RWPE1 (cell line): ENCODE measurements around the gene ANKRD34A.
A peak's percentile ranks its signal among the peaks of the same experiment; 100 is the strongest.

Experiments
- CTCF ChIA-PET: fragments of 350-600 bp; sonication (Branson Sonifier 250); formaldehyde crosslinking; extraction: SDS; loops from one replicate; lab custom pipeline; 2021; lab: Yijun Ruan, JAX
- POLR2A ChIA-PET: fragments of 400-600 bp; formaldehyde crosslinking; extraction: SDS; loops from one replicate; lab custom pipeline; 2020; ENCODE audit warnings: antibody characterized with exemption; ENCODE audit not compliant: low non-redundant PET; lab: Yijun Ruan, JAX
- DNase-seq: peaks from one replicate; pipeline ENCODE4 v3.0.0; 2012; ENCODE audit warnings: low spot score
- H3K27ac ChIP-seq: fragments of 450-650 bp; 2 replicates; pipeline ENCODE4 v1.5.1; 2017
- TF ChIP-seq, protein P1 (sequence below): fragments of 450-650 bp; conservative IDR thresholded peaks from 2 replicates; pipeline ENCODE4 v1.5.1; 2017; ENCODE audit warnings: low read depth, mild to moderate bottlenecking

Gene ANKRD34A

GRCh38 chr1:145979746-145980456 lies 15.5 kb upstream of the ANKRD34A start:
- no peak for DNase-seq
- peak overlapping the region; percentile 91 for H3K27ac ChIP-seq
- TF ChIP-seq, protein P1, sequence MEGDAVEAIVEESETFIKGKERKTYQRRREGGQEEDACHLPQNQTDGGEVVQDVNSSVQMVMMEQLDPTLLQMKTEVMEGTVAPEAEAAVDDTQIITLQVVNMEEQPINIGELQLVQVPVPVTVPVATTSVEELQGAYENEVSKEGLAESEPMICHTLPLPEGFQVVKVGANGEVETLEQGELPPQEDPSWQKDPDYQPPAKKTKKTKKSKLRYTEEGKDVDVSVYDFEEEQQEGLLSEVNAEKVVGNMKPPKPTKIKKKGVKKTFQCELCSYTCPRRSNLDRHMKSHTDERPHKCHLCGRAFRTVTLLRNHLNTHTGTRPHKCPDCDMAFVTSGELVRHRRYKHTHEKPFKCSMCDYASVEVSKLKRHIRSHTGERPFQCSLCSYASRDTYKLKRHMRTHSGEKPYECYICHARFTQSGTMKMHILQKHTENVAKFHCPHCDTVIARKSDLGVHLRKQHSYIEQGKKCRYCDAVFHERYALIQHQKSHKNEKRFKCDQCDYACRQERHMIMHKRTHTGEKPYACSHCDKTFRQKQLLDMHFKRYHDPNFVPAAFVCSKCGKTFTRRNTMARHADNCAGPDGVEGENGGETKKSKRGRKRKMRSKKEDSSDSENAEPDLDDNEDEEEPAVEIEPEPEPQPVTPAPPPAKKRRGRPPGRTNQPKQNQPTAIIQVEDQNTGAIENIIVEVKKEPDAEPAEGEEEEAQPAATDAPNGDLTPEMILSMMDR = no peak
- POLR2A ChIA-PET = no interaction called here
- CTCF ChIA-PET = interaction anchor here (0.6 to 5.6 kb wide), 4 partner anchors 23 to 135 kb away, joined by 3 to 54 read pairs (median 4); partner anchors contain the start of gene NUDT17

DNA sequence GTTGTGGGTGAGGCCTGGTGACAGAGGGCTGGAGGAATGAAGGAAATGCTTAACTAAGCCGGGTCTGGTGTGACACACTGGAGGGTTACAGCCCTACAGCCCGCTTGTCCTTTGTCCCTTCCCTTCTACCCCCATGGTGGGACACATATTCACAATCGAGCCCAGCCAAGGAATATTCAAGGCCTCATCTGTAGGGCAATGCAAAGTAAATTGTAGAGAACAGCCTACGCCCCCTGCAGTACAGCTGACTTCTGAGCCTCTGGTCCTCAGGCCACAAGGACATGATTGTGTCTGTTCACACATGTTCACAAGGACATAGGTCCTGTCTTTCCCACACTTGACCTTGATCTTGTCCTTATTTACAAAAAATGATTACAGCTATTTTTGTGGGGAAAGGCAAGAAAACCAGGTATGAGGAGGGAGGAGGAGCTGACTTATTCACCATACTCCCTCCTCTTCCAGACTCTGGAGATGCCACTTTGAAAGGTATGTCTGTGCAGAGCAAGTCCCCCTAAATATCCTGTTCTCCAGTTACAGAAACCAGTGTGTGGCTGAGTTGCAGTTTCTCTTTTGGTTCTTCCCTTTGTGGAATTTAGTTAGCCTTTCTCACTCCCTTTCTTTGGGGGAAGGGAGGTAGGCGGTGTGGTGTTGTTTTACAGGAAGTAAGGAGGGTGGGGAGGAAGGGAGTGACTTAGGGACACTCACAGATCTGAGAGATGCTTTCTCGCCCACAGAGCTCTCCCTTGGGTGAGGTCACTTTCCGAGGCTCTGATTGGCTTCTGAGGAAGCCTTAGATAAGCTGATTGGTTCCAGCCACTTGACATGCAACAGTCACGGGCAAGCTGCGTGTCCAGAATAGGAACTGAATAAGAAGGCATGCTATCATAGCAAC lies 14.7 kb upstream of the ANKRD34A start:
- H3K27ac ChIP-seq = peak overlapping the region; percentile 91
- TF ChIP-seq, protein P1 = no peak
- peak; percentile 96 for DNase-seq
- ChIA-PET CTCF (interaction anchor here (0.9 to 5.6 kb wide), 6 partner anchors 11 to 134 kb away, joined by 3 to 54 read pairs (median 6); partner anchors contain the start of gene NUDT17), POLR2A (interaction anchor here (0.9 kb wide), 1 partner anchor 22 kb away, joined by 4 read pairs; no protein-coding TSS in a partner anchor)

DNA sequence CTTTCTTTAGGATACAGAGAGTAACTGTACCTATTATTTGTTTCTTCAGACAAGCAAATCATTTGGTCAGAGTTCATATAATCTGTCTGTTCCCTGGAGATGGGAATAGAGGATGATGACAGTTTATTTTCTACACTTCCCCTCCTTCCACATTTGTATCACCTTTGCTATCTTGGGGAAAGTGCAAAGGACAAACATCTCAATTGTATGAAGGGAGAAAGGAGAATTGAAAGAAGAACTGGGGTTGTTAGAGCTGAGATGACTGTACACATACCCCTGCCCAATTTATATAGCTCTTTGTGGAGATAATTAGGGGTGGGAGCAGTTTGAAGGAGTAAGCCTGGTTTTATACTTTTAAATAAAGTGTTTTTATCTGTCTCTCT lies 14.1 kb upstream of the ANKRD34A start:
- CTCF ChIA-PET = interaction anchor here (0.9 to 5.6 kb wide), 6 partner anchors 12 to 133 kb away, joined by 3 to 54 read pairs (median 6); partner anchors contain the start of gene NUDT17

DNA sequence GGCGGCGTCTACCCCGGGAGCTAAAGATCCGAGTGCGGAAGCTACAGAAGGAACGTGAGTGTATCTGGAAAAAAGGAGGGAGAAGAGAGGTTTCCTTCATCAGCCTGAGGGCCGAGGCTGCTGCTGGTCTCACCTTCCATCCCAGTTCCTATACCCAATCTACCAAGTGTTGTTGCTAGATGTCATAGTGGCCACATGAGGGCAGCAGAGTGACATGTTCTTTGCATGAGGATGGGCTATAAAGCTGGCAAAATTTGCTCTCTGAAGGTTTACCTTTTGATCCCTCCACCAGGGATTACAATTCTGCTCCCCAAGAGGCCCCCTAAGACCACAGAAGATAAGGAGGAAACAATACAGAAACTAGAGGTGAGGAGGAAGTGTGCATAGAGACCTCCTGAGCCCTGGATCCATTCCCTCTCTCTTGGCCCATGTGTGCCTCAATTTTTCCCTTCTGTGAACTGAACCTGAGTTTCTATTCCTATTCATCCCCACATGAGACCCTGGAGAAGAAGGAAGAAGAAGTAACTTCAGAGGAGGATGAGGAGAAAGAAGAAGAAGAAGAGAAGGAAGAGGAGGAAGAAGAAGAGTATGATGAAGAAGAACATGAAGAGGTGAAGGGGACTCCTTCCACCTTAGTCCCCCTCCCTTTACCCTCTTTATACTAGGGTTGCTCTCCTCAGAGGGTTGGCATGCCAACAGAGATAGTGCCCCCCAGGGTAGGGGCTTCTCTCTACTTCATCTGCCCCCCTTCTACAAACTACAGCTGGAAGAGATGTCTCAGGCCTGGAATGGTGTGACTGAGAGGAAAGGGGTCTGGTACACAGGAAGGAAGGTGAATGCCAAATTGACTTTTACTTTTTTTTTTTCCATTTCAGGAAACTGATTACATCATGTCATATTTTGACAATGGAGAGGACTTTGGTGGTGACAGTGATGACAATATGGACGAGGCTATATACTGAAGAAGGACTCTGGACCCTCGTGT lies 13.4 kb upstream of the ANKRD34A start:
- ChIA-PET POLR2A (no interaction called here), CTCF (interaction anchor here (0.5 to 5.6 kb wide), 25 partner anchors 9 to 220 kb away, joined by 3 to 54 read pairs (median 4); partner anchors contain the start of gene NUDT17)
- TF ChIP-seq, protein P1 = peak; percentile 85
- H3K27ac ChIP-seq = peak overlapping the region; percentile 22; the same call in 1 of the 2 replicates
- DNase-seq = peak; percentile 79

More for the DNA sequence above, 14.1 kb upstream of the ANKRD34A start:
- peak overlapping the region; percentile 91 for H3K27ac ChIP-seq
- TF ChIP-seq, protein P1 = no peak
- POLR2A ChIA-PET = interaction anchor here (0.9 kb wide), 1 partner anchor 23 kb away, joined by 4 read pairs; no protein-coding TSS in a partner anchor
- no peak for DNase-seq

DNA sequence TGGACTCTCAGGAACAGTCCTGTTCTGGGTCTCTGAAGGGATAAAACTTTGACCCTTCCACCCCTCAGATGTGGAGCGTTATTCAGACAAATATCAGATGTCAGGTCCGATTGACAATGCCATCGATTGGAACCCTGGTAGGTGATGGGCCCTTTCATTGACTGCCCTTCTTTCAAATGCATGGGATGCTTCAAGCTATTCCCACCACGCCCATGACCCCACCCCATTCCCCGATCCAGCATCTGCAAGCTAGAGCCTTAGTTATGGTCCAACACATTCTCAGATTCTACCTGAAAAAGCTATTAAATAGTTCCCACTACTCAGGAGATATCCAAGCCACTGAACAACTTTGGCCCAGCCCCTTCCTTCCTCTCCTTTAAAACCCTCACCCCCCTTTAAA lies 12.6 kb upstream of the ANKRD34A start:
- DNase-seq = no peak
- CTCF ChIA-PET = interaction anchor here (0.5 to 5.6 kb wide), 18 partner anchors 8 to 219 kb away, joined by 3 to 54 read pairs (median 4); partner anchors contain the start of gene NUDT17
- TF ChIP-seq, protein P1 = no peak
- H3K27ac ChIP-seq = peak overlapping the region; percentile 22; the same call in 1 of the 2 replicates
- POLR2A ChIA-PET = interaction anchor here (1.0 kb wide), 1 partner anchor 13 kb away, joined by 4 read pairs; the partner anchor contains the start of genes ANKRD34A and POLR3GL
